Caki2 (cell line): ENCODE measurements around the gene C1QTNF9. TPM values are rescaled to one million over a fixed set of nuclear protein-coding genes. Genes with fewer than 3 reads are reported as not detected.
A peak's percentile ranks its signal among the peaks of the same experiment; 100 is the strongest.
"Not testable (repeated sequence)": the region's sequence is repeated elsewhere in the genome, so short reads cannot be mapped to it uniquely, and the experiment has no call there.

Source experiments
- DNase-seq: peaks from one replicate; pipeline ENCODE4 v3.0.0-alpha.2; 2015; ENCODE audit warnings: low read depth
- in situ Hi-C: cut with HindIII; loops from 2 replicates; pipeline ENCODE4 v1.10.0; 2016; ENCODE audit warnings: low sequenced_read_pairs, low pct_unique_long_range_greater_than_20kb, mixed read lengths
- total RNA-seq: library from RNA; depleted of rRNA; stranded (reverse); fragments of >200 nt; shearing (Covaris generic); gene quantifications from 2 replicates; pipeline ENCODE4 v1.2.3, GENCODE V29; 2014; ENCODE audit warnings: low replicate concordance

Gene C1QTNF9
- total RNA-seq, 1 experiment from 2014 or later = not detected

DNA sequence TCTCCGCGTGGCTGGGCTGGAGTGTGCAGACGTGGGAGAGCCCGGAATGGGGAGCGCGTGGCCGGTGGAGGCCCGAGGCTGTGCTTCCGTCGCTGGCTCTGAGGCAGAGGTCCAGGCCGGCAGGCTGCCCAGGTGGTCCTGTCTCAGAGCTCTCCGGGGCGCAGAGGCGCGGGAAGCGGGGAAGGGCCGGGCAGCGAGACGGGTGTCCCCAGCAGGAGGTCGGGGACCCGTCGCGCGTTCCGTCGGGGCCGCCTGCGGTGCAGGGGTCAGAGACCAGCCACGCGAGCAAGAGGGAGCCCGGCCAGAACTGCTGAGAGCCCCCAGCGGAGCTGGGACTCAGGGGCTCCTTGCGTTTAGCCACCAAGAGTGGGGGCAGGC is 1.3 kb upstream of the C1QTNF9 start:
- in situ Hi-C loops = no loop called here

DNA sequence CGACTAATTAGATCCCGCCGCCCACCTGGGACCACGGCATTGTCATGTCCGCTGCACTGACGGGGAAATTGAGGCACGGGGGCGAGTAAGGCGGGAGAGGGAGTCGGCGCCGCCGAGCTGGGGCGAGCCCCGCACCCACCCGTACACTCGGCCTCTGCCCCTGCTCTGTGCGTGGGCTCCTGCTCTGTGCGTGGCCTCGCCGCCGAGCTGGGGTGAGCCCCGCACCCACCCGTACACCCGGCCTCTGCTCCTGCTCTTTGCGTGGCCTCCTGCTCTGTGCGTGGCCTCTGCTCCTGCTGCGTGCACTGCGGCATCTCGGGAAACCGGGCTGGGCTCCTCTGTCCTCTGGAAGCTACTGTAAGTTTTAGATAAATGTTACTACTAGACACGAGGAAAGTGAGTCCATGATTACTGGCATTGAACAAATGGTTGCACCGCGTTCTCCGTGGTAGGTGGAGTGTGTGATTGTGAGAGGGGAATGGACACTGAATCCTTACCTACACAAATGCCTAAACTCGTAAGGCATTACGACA is 826 bp upstream of the C1QTNF9 start:
- in situ Hi-C loops = no loop called here
- no peak for DNase-seq

More for the DNA sequence above, 1.3 kb upstream of the C1QTNF9 start:
- DNase-seq = no peak

DNA sequence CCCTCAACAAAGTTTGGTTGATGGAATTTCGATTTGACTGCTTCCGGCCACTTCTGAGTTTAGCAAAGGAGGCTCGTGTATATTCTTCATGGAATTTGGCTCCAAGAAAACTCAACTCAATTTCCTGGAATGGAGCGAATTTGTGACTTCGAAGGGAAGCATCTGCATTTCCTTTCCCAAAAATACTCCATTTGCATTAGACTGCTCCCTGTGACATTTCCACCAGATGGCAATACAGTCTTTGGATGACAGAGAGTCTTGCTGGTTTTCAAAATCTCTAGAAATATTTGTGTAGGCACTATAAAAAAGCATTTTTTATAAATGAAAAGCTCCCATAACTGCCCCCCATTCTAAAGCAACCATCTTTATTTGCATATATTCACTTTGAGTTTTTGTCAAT is 4.1 kb downstream of the C1QTNF9 start:
- in situ Hi-C loops = no loop called here

DNA sequence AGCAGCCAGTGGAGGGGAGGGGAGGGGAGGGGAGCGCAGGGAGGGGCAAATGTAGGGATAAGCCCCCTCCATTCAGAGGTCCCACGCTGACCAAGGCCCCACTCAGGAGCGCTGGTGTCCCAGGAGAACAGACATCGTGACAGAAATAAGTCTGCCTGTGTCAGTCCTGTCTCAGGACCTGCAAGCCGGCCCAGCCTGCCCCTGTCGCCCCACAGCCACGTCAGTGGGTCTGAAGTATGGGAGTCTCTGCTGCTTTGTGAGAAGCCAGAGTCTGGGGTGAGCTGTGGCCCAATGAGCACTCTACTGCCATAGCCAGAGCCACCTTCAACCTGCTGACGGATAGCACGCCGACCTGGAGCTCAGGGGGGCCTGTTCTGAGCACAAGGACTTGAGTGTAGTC is 8.5 kb downstream of the C1QTNF9 start:
- DNase-seq, in situ Hi-C loops: not testable (repeated sequence)

More for the DNA sequence above, 4.1 kb downstream of the C1QTNF9 start:
- no peak for DNase-seq

DNA sequence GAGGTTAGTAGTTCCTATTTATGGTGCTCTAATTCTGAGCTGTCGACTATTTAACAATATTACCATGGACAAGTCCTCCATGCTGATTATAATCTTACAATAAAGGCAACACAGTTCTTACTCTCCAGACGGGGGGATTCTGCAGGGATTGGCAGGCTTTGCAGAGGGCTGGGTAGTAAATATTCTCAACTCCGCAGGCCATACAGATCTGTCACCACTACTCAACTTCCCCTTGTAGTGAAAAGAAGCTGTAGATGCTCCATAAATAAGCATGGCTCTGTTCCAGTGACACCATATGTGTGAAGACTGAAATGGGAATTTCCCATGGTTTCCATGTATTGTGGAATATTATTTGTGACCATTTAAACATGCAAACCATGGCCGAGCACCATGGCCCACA is 9.5 kb downstream of the C1QTNF9 start:
- in situ Hi-C loops, DNase-seq: not testable (repeated sequence)

DNA sequence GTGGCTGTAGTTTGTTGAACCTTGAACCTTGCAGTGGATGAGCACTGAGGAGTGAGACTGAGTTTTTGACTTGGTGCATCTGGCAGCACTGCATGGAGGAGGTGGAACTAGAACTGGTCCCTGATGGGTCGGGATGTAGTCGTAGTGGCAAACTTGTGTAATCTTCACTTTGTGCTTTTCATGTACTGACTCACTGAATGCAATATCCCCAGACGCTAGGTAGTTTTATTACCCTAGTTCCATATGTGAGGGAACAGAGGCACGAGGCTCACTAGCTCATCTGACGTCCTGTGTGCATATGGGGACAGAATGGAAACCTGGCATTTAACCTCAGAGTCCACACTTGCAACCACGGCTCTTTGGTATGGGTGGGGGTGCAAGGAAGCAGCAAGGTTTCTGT is 10.3 kb downstream of the C1QTNF9 start:
- DNase-seq, in situ Hi-C loops: not testable (repeated sequence)

DNA sequence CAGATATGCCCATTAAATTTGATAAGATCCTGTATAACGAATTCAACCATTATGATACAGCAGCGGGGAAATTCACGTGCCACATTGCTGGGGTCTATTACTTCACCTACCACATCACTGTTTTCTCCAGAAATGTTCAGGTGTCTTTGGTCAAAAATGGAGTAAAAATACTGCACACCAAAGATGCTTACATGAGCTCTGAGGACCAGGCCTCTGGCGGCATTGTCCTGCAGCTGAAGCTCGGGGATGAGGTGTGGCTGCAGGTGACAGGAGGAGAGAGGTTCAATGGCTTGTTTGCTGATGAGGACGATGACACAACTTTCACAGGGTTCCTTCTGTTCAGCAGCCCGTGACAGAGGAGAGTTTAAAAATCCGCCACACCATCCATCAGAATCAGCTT is 12.0 kb downstream of the C1QTNF9 start:
- DNase-seq, in situ Hi-C loops: not testable (repeated sequence)

DNA sequence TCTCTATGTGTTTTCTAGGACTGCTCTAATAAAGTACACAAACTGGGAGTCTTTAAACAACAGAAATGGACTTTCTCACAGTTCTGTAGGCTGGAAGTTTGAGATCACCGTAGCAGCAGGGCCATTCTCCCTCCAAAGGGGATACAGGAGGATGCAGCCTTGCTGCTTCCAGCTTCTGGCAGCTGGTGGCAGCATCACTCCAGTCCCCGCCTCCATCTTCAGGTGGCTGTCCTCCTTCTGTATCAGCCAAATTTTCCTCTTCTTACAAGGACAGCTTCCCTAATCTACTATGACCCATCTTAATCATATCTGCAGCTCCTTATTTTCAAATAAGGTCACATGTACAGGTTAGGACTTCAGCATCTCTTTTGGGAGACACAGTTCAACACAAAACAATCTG is 13.1 kb downstream of the C1QTNF9 start:
- in situ Hi-C loops = not testable (repeated sequence)

DNA sequence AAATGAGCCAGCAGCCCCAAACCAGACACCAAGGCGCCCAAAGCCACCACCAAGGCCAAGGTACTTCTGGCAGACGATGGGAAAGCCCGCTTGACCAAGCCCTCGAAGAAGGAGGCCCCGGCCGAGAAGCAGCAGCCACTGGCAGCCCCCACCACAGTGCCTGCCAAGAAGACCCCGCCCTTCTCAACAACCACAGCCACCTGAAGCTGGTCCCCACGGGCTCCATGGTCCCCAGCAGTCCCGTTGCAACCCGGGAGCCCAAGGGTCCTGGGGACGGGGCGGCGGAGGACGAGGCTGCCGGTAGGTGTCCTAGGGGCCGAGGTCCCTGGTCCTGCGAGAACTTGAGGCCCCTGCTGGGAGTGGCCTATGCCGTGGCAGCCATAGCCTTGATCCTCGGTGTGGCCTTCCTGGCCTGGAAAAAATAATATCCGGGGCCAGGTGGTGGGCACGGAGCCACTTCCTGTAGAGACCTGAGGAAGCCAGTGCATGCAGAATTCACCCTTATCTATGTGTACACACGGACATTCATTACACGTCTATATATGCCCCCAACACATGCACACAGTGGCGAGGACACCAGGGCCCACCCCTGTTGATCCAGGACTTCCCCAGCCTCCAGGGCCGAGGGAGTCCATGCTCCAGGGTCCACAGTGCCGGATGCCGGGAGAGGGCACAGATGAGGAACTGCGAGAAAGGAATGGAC is 13.8 kb downstream of the C1QTNF9 start:
- in situ Hi-C loops = no loop called here
- no peak for DNase-seq

More for the DNA sequence above, 13.1 kb downstream of the C1QTNF9 start:
- not testable (repeated sequence) for DNase-seq

DNA sequence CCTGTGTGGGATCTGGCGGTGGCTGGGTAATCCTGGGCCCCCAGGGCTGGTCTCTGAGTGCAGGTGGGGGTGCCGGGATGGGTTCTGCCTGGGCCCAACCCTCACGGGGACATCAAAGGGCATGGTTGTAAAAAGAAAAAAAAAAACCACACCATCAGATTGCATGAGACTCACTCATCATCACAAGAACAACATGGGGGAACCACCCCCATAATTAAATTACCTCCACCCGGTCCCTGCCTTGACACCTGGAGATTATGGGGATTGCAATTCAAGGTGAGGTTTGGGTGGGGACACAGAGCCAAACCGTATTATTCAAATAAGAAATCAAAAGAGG is 14.3 kb downstream of the C1QTNF9 start:
- in situ Hi-C loops = no loop called here
- DNase-seq = no peak

DNA sequence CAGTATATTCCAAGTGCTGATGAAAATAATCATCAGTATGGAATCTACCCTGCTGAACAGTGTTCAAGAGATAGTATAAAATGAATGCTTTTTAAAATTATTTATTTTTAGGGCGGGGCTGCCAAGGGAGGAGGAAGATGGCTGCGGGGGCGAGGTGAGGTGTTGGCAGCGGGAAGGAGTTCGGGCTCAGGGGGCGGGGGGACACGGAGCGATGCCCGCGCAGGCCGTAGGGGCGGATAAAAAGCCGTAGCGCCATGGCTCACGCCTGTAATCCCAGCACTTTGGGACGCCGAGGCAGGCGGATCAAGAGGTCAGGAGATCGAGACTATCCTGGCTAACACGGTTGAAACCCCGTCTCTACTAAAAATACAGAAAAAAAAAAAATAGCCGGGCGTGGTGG is 18.2 kb downstream of the C1QTNF9 start:
- in situ Hi-C loops, DNase-seq: not testable (repeated sequence)

DNA sequence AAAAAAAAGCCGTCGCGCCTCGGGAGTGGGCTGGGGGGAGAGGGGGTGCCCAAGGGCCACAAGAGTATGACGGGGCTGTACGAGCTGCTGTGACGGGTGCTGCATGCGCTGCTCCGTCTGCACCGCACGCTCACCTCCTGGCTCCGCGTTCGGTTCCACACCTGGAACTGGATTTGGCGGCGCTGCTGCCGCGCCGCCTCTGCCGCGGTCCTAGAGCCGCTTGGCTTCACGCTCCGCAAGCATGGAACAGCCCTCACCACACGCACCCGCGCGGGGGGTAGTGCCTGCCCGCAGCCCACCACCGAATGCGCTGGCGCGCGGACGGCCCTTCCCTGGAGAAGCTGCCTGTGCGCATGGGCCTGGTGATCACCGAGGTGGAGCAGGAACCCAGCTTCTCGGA is 18.8 kb downstream of the C1QTNF9 start:
- DNase-seq = no peak
- in situ Hi-C loops = no loop called here

DNA sequence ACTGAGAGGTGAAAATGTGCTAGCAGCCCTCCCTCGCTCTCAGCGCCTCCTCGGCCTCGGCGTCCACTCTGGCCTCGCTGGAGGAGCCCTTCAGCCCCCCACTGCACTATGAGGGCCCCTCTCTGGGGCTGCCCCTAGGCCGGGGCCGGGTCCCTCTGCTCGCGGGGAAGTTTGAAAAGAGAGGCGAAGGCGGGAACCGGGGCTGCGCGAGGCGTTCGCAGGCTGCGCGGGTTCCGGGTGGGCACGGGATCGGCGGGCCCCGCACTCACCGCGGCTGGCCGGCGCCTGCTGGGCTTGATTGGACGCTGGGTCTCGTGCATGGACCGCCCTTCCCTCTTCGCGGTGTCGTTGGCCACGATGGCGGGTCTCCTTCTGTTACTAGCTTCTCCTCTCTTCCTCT is 29.3 kb downstream of the C1QTNF9 start:
- DNase-seq = no peak
- in situ Hi-C loops = no loop called here

DNA sequence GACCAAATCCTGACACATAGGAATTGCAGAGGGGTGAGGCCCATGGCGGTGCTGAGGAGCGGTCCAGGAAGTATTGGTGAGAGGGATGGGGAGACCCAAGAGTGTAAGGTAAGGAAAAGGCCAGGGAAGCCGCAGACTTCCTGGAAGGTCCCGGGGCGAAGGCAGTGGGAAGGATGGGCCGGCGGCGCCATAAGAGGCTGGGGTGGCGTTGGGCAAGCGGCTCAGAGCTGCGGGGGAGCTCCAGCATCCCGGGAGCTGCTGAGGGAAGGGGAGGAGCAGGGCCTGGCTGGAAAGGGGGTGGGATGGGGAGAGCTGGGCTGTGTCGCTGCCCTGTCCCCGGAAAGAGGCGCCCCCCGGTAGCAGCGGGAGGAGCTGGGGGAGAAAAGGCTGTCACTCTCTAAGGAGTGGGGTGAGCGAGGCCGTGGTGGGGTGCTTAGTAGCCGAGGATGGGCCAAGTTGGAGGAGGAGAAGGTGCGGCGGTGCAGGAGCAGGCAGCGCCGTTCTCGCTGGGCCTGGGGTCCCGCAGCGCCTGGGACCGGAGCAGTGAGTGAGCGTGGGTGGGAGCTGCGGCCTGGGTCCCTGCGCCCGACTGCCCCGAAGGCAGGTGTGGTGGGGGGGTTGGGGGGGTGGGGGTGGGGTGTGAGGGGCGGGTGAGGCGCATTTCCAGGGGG is 30.7 kb downstream of the C1QTNF9 start:
- in situ Hi-C loops = no loop called here
- DNase-seq = no peak

DNA sequence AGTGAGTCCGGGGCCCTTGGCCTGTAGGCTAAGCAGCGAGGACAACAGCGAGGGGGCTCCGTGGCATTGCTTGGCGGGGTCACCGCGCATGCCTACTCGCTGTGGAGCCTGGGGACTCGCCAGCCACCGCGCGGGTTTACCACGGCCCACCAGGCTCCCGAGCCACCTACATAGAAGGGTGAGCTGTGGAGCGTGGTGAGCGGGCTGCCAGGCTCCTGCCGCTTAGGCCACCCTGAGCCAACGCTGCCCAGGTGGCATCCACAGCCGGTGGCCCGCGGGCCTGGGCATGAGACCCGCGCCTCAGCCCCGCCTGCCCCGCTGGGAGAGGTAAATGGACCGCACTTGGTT is 31.2 kb downstream of the C1QTNF9 start:
- DNase-seq = no peak
- in situ Hi-C loops = no loop called here

DNA sequence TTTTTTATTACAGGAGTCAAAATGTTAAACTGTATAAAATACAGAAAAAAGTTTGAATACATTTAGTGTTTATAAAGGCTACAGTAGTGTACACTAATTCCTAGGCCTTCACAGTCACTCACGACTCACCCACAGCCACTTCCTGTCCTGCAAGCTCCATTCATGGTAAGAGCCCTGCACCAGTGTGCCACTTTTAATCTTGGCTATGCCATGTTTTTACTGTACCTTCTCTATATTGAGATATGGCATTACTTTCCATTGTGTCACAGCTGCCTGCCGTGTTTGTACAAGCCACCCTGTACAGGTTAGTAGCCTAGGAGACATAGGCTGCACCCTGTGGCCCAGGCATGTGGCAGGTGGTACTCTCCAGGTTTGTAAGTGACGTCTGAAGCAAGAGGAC is 32.1 kb downstream of the C1QTNF9 start:
- DNase-seq = no peak
- in situ Hi-C loops = no loop called here

DNA sequence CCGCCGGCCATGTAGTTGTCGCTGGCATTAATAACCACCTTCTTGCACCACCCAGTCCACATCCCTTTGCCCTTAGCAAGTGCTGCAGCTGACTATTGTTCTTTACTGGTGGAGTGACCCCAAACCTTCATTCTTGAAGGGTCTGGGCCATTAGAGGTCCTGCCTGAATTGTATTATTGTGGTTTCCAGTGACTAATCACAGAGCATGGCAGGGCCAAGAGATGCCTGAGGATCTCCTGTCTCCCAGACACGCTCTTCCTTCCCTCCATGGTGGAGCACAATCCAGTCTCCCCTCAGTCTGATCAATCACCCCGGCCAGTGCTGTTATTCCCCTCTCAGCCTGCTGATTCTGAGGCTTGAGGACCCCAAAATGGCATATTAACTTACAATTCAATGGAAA is 39.0 kb downstream of the C1QTNF9 start:
- in situ Hi-C loops = no loop called here

DNA sequence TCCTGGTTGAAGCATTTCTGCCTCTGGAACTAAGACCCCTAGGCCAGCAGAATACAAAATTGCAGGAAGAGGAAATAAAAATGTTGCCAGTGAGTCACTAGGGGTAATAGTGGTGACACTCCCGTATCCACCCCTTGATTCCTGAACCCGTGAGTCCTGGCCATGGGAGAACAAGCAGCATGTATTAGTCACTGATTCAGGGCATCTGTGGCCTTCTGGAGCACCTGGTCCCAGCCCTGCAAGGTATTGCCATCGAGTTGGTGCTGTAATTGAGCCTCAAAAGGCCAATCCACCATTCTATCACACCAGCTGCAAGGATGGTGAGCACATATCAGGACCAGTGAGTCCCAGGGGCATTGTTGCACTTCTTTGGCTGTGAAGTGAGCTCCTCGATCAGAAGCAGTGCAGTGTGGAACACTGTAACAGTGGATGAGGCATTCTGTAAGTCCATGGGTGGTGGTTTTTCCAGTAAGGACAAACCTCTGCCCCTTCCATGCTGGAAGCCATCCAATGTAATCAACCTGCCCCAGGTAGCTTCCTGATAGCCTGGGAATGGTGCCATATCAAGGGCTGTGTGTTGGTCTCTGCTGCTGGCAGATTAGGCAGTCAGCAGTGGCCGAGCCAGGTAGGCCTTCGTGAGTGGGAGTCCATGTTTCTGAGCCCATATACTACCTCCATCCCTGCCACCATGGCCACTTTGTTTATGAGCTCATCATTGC is 39.6 kb downstream of the C1QTNF9 start:
- in situ Hi-C loops = no loop called here
- DNase-seq = peak; percentile 14

More for the DNA sequence above, 39.0 kb downstream of the C1QTNF9 start:
- no peak for DNase-seq
